Measurements from ENCODE around the gene MT1E.

GRCh38 chr16:56643833-56644232 is 18.3 kb downstream of the MT1E start:
- no peak for TF ChIP-seq CTCF (conservative IDR thresholded peaks at IDR 0.05; ENCODE audit: low read depth, low read length)
- no peak for TF ChIP-seq EZH2phosphoT487 (IDR thresholded peaks at IDR 0.05; ENCODE audit: borderline replicate concordance, low read length)

Data from PC-3 (cell line).